ENCODE results near the gene NEUROD4.

The NEUROD4 gene

DNA sequence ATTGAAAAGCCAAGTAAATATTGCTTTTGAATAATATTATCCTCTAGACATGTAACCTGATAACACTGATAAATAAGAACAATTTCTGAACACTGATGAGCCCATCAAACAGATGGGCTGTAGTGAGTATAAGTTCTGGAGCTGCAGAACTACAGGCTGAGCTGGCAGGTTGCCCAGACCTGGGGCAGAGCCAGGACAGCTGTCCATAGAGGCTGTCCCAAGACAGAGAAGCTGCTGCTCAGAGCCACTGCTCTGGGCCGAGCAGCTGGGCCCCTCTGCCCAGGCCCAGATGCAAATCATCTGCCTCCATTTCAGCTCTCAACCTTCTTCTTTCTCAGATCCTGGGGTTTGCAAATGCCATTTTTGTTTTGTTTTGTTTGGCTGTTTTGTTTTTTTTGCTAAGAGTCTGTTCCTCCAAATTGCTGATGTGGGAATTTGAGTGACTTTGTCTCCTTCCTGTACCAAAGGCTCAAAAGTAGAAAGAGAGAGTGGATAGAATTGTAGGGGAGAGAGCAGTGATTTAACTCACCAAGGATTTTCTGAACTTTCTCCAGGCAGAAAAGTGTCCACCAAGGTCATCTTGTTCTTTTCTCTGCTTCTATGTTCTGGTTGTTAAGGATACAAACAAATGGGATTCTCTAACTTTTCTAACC, 31.2 kb upstream of the NEUROD4 start:
- Mint-ChIP-seq H3K9me3 (ENCODE audit: low read depth) (peaks cover 3% of the 10 kb centered on the region), H3K4me3 (peak overlapping the region; percentile 52), H3K4me1 (ENCODE audit: low read depth) (peaks cover 80% of the 10 kb centered on the region), H3K27ac (peak overlapping the region; percentile 97), H3K27me3 (no peaks in the 10 kb centered on the region), H3K36me3 (peaks cover 8% of the 10 kb centered on the region)

DNA sequence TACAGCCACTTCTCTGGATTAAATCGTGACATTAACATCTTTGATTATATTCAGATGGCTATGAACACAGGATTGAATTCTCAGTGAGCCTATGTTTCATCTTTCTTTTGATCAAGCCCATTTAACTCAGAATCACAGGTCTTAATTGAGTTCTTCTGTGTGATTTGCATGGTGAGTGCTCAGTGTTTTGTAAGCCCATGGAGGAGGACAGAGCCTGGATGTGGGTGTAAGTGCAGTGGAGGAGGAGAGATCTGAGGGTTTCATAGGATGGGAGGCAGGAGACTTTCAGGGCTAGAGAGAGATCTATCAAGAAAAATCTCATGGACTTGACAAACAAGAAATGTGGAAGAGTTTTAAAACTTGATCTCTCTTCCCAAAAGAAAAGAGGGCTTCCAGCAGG, 29.9 kb upstream of the NEUROD4 start:
- Mint-ChIP-seq H3K27ac (peak overlapping the region; percentile 97), H3K4me3 (peak overlapping the region; percentile 84), H3K4me1 (ENCODE audit: low read depth) (peaks cover 84% of the 10 kb centered on the region)

DNA sequence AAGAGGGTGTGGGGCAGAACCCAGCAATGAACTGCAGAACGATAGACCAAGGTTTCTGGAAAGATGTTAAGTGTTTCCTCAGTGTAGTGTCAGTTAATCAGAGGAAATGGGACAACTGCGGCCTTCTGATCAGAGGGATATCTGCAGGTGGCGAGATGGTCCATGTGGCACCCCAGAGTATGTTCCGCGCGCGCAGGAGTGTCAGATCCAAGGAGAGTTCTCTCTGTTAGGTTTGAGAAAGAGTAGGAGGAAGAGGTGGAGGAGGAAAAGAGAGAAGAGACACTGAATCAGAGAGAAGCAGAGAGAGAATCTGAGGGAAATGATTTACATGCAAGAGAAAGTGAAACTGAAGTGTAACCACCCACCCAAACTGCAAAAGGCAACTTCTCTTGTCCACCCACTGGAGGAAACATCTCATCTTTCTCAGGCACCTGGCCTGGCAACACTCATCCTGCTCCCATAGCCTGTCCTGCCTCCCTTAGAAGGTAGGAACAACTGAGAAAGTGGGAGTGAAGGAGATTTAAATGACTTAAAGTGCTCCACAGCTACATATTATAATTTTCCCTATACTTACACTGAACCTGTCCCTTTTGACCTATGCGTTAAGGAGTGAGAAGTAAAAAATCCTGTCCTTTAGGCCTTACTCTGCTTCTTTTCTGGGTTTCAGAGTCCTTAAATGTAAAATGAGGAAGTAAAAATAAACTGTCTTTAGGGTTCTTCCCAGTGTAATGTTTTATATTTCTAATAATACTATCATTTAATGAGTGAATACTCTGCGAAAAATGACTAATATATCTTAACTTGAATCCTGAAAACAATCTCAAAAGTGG, 28.4 kb upstream of the NEUROD4 start:
- Mint-ChIP-seq H3K27ac (peak overlapping the region; percentile 97), H3K9me3 (ENCODE audit: low read depth) (peaks cover 3% of the 10 kb centered on the region), H3K4me1 (ENCODE audit: low read depth) (peaks cover 70% of the 10 kb centered on the region)

More for the DNA sequence above, 29.9 kb upstream of the NEUROD4 start:
- Mint-ChIP-seq H3K9me3 (ENCODE audit: low read depth) (peaks cover 3% of the 10 kb centered on the region), H3K27me3 (no peaks in the 10 kb centered on the region), H3K36me3 (peaks cover 2% of the 10 kb centered on the region)

DNA sequence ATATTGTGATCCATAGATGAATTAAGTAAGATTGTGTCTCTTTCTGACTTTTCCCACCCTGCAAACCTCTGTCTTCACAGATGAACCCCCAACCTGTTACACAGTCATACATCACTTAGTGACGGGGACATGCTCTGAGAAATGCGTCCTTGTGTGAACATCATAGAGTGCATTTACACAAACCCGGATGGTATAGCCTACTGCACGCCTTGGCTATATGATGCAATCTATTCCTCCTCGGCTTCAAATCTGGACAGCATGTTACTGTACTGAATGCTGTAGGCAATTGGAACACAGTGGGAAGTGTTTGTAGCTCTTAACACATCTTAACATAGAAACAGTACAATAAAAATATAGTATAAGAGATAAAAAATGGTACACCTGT, 27.8 kb upstream of the NEUROD4 start:
- Mint-ChIP-seq H3K9me3 (ENCODE audit: low read depth) (peaks cover 2% of the 10 kb centered on the region), H3K36me3 (peaks cover 4% of the 10 kb centered on the region), H3K27me3 (no peaks in the 10 kb centered on the region), H3K4me1 (ENCODE audit: low read depth) (peaks cover 64% of the 10 kb centered on the region), H3K4me3 (peak overlapping the region; percentile 84), H3K27ac (peak overlapping the region; percentile 97)

More for the DNA sequence above, 28.4 kb upstream of the NEUROD4 start:
- Mint-ChIP-seq H3K36me3 (peaks cover 7% of the 10 kb centered on the region), H3K27me3 (no peaks in the 10 kb centered on the region), H3K4me3 (peak overlapping the region; percentile 84)

DNA sequence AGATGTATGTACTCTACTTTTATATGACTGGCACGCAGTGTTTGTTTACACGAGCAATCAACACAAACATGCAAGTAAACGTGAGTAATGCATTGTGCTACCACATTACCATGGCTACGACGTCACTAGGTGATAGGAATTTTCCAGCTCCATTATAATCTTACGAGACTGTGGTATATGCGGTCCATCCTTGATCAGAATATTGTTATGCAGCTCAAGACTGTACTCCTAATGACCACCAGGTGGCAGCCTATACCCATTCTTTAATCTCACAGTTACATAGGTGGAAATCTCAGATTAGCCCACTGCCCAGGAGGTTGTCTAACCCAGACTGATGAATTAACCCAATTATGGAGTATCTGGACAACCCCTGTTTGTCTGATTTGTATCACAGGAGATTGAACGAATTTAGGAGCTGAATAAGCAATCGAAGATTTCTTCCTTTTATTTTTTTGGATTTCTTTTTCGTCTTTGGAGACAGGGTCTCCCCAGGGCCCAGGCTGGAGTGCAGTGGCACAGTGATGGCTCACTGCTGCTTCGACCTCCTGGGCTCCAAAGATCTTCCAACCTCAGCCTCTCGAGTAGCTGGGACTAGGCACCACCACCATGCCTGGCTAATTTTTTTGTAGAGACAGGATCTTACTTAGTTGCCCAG, 26.5 kb upstream of the NEUROD4 start:
- Mint-ChIP-seq H3K36me3 (peaks cover 4% of the 10 kb centered on the region), H3K27me3 (no peaks in the 10 kb centered on the region), H3K9me3 (ENCODE audit: low read depth) (no peaks in the 10 kb centered on the region), H3K4me3 (no peak overlapping the region), H3K4me1 (ENCODE audit: low read depth) (peaks cover 52% of the 10 kb centered on the region), H3K27ac (peak overlapping the region; percentile 90)

DNA sequence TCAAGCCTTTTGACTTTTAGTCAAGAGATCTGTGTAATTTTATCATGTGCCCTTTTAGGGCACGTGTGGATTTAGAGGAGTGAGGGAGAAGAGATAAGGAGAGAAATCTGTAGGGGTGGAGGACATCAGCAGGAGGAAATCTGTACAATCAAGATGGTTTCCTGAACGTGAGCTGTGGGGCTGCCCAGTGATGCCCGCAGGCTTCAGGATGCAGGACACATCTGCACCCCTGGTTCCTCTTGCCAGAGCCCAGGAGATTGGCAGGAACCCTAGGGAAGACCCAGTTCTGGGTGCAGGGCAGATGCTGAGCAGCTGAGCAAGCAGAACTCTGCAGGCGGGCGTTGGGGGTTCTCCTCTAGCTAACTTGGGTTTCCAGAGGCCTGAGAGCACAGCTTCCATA, 23.6 kb upstream of the NEUROD4 start:
- Mint-ChIP-seq H3K27me3 (no peaks in the 10 kb centered on the region), H3K9me3 (ENCODE audit: low read depth) (no peaks in the 10 kb centered on the region), H3K4me1 (ENCODE audit: low read depth) (peaks cover 32% of the 10 kb centered on the region), H3K36me3 (peaks cover 16% of the 10 kb centered on the region), H3K4me3 (no peak overlapping the region), H3K27ac (no peak overlapping the region)

DNA sequence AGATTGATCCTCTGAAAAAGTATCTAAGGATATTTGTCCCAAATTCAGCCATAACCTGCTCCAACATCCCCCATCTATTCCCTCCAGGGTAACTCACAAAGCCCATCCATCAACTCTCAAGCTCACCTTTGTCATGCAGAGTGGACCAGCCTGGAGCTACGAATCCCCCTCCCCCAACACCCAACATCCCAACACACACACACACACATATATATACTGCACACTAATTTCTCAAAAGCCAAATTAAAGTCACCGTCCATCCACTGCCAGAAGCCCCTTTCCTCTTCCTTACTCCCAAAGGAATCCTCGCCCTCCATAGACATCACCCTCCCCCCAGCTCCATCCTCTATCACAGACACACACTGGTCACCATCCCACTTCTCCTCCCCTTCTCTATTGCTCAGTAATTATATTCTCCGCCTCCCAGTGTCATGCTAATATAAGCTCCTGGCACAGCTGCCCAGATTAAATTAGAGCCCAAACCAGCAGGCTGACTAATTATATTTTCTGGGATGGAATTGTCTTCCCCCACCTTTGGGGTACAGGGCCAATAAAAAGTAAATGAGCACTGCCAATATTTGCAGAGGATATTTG, 21.7 kb upstream of the NEUROD4 start:
- Mint-ChIP-seq H3K9me3 (ENCODE audit: low read depth) (no peaks in the 10 kb centered on the region), H3K4me3 (no peak overlapping the region), H3K27ac (no peak overlapping the region), H3K4me1 (ENCODE audit: low read depth) (peaks cover 30% of the 10 kb centered on the region), H3K36me3 (peaks cover 17% of the 10 kb centered on the region), H3K27me3 (no peaks in the 10 kb centered on the region)

DNA sequence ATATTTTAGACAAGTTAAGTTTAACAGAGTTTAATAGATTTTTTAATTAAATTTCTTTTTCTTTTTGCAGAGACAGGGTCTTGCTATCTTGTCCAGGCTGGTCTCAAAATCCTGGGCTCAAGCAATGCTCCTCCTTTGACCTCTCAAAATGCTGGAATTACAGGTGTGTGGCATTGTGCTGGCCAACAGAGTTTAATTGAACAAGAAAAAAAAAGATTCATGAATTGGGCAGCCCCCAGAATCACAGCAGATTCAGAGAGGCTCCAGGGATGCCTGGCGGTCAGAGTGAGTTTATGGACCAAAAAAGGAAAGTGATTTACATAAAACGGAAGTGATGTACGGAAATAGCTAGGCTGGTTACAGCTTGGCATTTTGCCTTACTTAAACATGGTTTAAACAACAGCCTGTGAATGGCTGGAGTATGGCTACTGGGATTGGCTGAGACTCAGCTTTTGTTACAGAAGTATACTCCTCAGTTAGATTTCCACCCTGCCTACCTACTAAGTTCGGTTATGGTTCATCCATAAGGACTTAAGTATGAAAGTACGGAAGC, 20.7 kb upstream of the NEUROD4 start:
- Mint-ChIP-seq H3K4me1 (ENCODE audit: low read depth) (peaks cover 23% of the 10 kb centered on the region), H3K27ac (no peak overlapping the region), H3K9me3 (ENCODE audit: low read depth) (no peaks in the 10 kb centered on the region), H3K4me3 (no peak overlapping the region), H3K27me3 (no peaks in the 10 kb centered on the region), H3K36me3 (peaks cover 17% of the 10 kb centered on the region)

DNA sequence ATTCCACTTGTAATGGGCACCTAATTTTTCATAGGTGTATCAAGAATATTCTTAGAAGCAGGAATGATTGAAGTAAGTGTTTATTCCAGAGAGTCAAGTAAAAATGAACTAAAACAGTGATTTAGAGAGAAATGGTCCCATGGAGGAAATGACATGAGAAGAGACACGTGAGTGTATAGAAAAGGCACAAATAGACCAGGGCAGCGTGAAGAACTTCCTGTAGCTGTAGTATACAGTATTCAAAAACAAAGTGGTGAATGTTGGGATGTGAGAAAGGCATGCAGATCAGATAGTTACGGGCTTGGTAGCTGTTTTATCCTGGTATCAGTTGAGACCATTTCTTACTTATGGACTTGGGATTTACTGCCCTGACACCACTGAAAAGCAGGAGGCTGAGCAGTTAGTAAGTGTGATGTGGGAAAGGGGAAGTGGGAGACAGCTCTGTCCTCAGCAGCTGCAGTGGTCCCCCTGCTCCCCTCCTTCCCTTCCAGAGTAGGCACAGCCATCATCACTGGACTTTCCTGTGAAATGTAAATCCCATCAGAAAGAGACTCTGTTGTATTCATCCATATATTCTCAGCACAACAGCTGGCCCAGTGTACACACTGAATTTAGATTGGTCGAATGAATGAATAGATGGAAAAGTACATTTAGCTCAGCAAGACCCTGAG, 18.4 kb upstream of the NEUROD4 start:
- Mint-ChIP-seq H3K36me3 (peaks cover 24% of the 10 kb centered on the region), H3K4me3 (peak overlapping the region; percentile 1), H3K4me1 (ENCODE audit: low read depth) (peaks cover 19% of the 10 kb centered on the region), H3K27me3 (no peaks in the 10 kb centered on the region), H3K9me3 (ENCODE audit: low read depth) (peaks cover 3% of the 10 kb centered on the region), H3K27ac (peak overlapping the region; percentile 76)

DNA sequence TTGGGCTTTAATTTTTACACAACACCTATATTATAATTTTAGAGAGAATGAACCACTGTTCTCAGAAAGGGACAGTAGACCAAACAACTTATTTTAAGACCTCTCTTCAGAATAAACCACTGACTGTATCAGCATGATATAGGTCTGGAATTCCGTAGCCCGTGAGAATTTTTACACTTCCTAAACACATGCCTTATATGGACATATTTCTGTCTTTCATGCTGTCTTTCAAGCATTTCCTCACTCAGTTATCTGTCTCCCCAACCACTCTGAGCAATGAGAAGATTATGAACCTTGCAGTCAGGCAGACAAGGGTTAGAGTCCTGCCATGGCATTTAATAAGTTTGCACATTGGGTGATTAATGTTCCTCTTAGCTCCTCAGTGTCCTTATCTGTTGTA, 17.4 kb upstream of the NEUROD4 start:
- Mint-ChIP-seq H3K4me3 (no peak overlapping the region), H3K9me3 (ENCODE audit: low read depth) (peaks cover 7% of the 10 kb centered on the region), H3K27ac (no peak overlapping the region), H3K36me3 (peaks cover 28% of the 10 kb centered on the region), H3K27me3 (no peaks in the 10 kb centered on the region), H3K4me1 (ENCODE audit: low read depth) (peaks cover 19% of the 10 kb centered on the region)

DNA sequence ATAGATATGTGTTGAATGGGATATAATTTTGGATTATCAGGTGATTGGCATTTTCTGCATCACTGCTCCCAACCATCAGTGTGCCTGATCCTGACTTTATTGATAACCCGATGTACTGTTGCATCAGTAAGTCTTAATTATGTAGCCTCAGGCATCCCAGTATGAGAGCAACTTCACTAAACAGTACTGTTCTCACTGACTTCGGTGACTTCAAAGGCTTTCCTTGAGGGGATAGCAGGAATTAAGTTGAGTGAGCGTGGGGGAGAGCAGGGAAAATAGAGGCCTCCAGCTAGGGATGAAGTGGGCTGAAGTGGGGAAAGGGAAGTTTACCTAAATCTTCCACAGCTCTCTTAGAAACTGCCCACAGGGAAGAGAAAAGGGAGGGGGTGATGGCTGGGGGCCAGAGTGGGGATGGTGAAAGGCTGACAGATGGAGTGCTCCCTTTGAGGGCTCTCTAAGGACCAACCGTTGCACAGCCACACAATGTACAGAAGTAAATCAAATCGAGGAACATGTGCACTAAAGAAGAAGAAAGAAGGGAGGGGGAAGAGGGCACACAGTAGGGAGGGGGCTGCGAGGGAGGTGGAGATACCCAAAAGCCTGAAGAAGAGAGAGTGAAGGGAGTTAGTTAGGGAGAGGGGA, 10.7 kb upstream of the NEUROD4 start:
- no peaks in the 10 kb centered on the region for H3K4me1 Mint-ChIP-seq (ENCODE audit: low read depth)
- H3K4me3 Mint-ChIP-seq, result no peak overlapping the region
- H3K9me3 Mint-ChIP-seq (ENCODE audit: low read depth), result peaks cover 7% of the 10 kb centered on the region
- no peaks in the 10 kb centered on the region for H3K27me3 Mint-ChIP-seq
- no peak overlapping the region for H3K27ac Mint-ChIP-seq
- H3K36me3 Mint-ChIP-seq, result peaks cover 21% of the 10 kb centered on the region

DNA sequence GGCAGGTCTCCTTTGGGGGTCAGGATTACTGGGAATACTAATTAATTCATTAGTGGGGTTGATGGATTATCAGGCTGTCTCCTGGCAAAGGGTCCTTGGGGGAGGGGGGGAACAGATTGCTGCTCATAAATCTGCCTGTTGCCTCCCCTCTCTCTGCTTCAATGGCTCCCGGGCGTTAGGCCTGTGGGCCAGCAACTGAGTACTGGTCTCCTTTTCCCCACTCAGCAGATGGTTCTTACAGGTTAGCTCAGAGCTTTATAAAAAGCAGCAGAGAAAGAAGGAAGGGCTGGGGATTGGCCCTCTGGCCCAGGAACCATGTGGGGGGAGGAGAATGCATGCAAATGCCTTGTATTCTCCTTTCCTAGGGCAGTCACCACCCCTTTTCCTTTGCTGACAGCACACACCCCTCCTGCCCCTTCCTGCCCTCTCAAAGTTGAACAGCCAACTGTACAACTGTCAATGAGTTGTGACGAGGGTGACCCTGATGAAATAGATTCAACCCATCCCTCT, 2.3 kb upstream of the NEUROD4 start:
- H3K36me3 Mint-ChIP-seq, result peaks cover 7% of the 10 kb centered on the region
- H3K27ac Mint-ChIP-seq, result no peak overlapping the region
- peaks cover 23% of the 10 kb centered on the region for H3K27me3 Mint-ChIP-seq
- H3K4me1 Mint-ChIP-seq (ENCODE audit: low read depth), result peaks cover 8% of the 10 kb centered on the region
- H3K4me3 Mint-ChIP-seq, result no peak overlapping the region
- no peaks in the 10 kb centered on the region for H3K9me3 Mint-ChIP-seq (ENCODE audit: low read depth)

DNA sequence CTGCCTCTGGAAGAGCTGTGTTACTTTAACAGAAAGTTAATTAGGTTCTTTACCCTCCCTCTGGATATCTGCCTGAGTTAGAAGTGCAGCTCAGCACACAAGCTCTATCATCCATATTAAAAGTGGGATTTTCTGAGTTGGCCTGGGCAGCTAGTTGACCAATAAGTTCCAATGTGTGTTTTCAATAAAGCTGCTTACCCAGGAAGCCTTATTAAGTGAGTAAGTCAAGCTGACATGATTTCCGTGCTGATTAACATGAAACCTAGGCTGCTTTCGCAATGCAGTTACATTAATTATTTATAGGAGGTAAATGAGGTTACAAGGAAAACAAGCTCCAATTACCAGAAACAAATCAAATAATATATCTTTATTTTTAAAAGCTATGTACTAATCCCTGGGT, 4.8 kb downstream of the NEUROD4 start:
- Mint-ChIP-seq H3K4me3 (no peak overlapping the region), H3K27ac (no peak overlapping the region), H3K9me3 (ENCODE audit: low read depth) (no peaks in the 10 kb centered on the region), H3K36me3 (peaks cover 3% of the 10 kb centered on the region), H3K4me1 (ENCODE audit: low read depth) (peaks cover 6% of the 10 kb centered on the region), H3K27me3 (peaks cover 20% of the 10 kb centered on the region)

DNA sequence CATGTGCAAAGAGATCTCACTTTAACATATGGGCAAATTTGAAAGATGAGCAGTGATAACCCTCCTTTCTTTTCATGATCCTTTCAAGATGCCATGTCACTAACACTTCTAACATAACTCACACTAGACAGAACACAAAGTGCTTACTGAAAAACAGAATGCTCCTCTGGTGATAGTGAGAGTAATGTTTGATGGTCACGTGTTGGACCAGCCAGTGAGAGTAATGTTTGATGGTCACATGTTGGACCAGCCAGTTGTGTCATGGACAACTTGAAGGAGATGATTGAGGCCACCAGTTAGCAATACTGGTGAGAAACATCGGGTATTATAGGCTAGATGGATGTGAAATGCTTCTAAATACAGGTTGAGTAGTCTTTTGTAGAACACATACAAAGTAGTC, 5.7 kb downstream of the NEUROD4 start:
- Mint-ChIP-seq H3K36me3 (peaks cover 3% of the 10 kb centered on the region), H3K27ac (no peak overlapping the region), H3K4me3 (no peak overlapping the region), H3K27me3 (peaks cover 12% of the 10 kb centered on the region), H3K9me3 (ENCODE audit: low read depth) (no peaks in the 10 kb centered on the region), H3K4me1 (ENCODE audit: low read depth) (no peaks in the 10 kb centered on the region)
